Activated CD4-positive, alpha-beta T cell treated with anti-CD3 and anti-CD28 coated beads, Interleukin-2, amount 10 ng/mL, durations not matched to agents 7 days and 5 days (primary cell): ENCODE measurements around the gene SHC3. TPM values are rescaled to one million over a fixed set of nuclear protein-coding genes. Genes with fewer than 3 reads are reported as not detected.

Source experiments
- CTCF ChIA-PET: fragments of 350-600 bp; sonication (Branson Sonifier 250); formaldehyde crosslinking; loops from one replicate; lab custom pipeline; 2021; ENCODE audit warnings: antibody characterized with exemption; lab: Charles Lee
- POLR2A ChIA-PET: fragments of 350-600 bp; sonication (Branson Sonifier 250); formaldehyde crosslinking; loops from one replicate; lab custom pipeline; 2021; ENCODE audit warnings: antibody characterized with exemption; lab: Charles Lee
- DNase-seq: peaks from one replicate; pipeline ENCODE4 v3.0.0-alpha.2; 2020
- H3K27ac Mint-ChIP-seq: one replicate; pipeline ENCODE4 v1.8.0; 2021; ENCODE audit warnings: mild to moderate bottlenecking, moderate library complexity, mixed read lengths
- H3K27me3 Mint-ChIP-seq: one replicate; pipeline ENCODE4 v1.8.0; 2021; ENCODE audit warnings: mixed read lengths
- H3K36me3 Mint-ChIP-seq: one replicate; pipeline ENCODE4 v1.8.0; 2021; ENCODE audit warnings: low read depth, mixed read lengths
- H3K4me1 Mint-ChIP-seq: one replicate; pipeline ENCODE4 v1.8.0; 2021; ENCODE audit warnings: mixed read lengths
- H3K4me3 Mint-ChIP-seq: one replicate; pipeline ENCODE4 v1.8.0; 2021; ENCODE audit warnings: mild to moderate bottlenecking, moderate library complexity, mixed read lengths
- H3K9me3 Mint-ChIP-seq: one replicate; pipeline ENCODE4 v1.8.0; 2021; ENCODE audit warnings: mixed read lengths
- total RNA-seq, 2 experiments: library from RNA; stranded (reverse); gene quantifications; one replicate each; pipeline ENCODE4 v1.2.3, GENCODE V29; 2021

SHC3 gene
- total RNA-seq, 2 experiments from 2014 or later = not detected

GRCh38 chr9:88978034-88978433 is 200.6 kb downstream of the SHC3 start:
- H3K4me3 Mint-ChIP-seq = no peak overlapping the region
- peaks cover 11% of the 10 kb centered on the region for H3K27me3 Mint-ChIP-seq
- H3K9me3 Mint-ChIP-seq = no peaks in the 10 kb centered on the region
- POLR2A ChIA-PET = no interaction called here
- no peak overlapping the region for H3K27ac Mint-ChIP-seq
- CTCF ChIA-PET = interaction anchor here (0.6 kb wide), 1 partner anchor 1346 kb away, joined by 3 read pairs; no protein-coding TSS in a partner anchor
- DNase-seq = no peak
- no peaks in the 10 kb centered on the region for H3K36me3 Mint-ChIP-seq
- no peaks in the 10 kb centered on the region for H3K4me1 Mint-ChIP-seq

- CTCF ChIA-PET = no interaction called here
- DNase-seq = no peak
- H3K27ac Mint-ChIP-seq = no peak overlapping the region
- H3K9me3 Mint-ChIP-seq = no peaks in the 10 kb centered on the region
- no peak overlapping the region for H3K4me3 Mint-ChIP-seq
- H3K27me3 Mint-ChIP-seq = peaks cover 11% of the 10 kb centered on the region
- H3K36me3 Mint-ChIP-seq = no peaks in the 10 kb centered on the region
- H3K4me1 Mint-ChIP-seq = no peaks in the 10 kb centered on the region
- POLR2A ChIA-PET = no interaction called here
These were observed 201.7 kb downstream of the SHC3 start for GRCh38 chr9:88976890-88977257.

- POLR2A ChIA-PET = no interaction called here
- Mint-ChIP-seq H3K27ac (no peak overlapping the region), H3K4me3 (no peak overlapping the region), H3K4me1 (no peaks in the 10 kb centered on the region), H3K36me3 (no peaks in the 10 kb centered on the region), H3K9me3 (no peaks in the 10 kb centered on the region), H3K27me3 (peaks cover 11% of the 10 kb centered on the region)
- DNase-seq = no peak
- CTCF ChIA-PET = no interaction called here
These were observed 202.4 kb downstream of the SHC3 start for GRCh38 chr9:88975966-88976889.

- Mint-ChIP-seq H3K36me3 (no peaks in the 10 kb centered on the region), H3K27me3 (peaks cover 11% of the 10 kb centered on the region), H3K27ac (no peak overlapping the region), H3K4me3 (no peak overlapping the region), H3K4me1 (no peaks in the 10 kb centered on the region), H3K9me3 (no peaks in the 10 kb centered on the region)
- ChIA-PET POLR2A (no interaction called here), CTCF (no interaction called here)
- DNase-seq = no peak
These were observed 204.0 kb downstream of the SHC3 start for GRCh38 chr9:88974641-88975040.

GRCh38 chr9:88973281-88974045 is 205.2 kb downstream of the SHC3 start:
- H3K36me3 Mint-ChIP-seq = no peaks in the 10 kb centered on the region
- no peak overlapping the region for H3K27ac Mint-ChIP-seq
- no peak overlapping the region for H3K4me3 Mint-ChIP-seq
- ChIA-PET POLR2A (interaction anchor here (0.5 kb wide), 1 partner anchor 10 kb away, joined by 3 read pairs; no protein-coding TSS in a partner anchor), CTCF (no interaction called here)
- DNase-seq = no peak
- no peaks in the 10 kb centered on the region for H3K4me1 Mint-ChIP-seq
- peaks cover 9% of the 10 kb centered on the region for H3K27me3 Mint-ChIP-seq
- H3K9me3 Mint-ChIP-seq = no peaks in the 10 kb centered on the region

- ChIA-PET POLR2A (no interaction called here), CTCF (no interaction called here)
- H3K4me3 Mint-ChIP-seq = no peak overlapping the region
- peaks cover 5% of the 10 kb centered on the region for H3K27me3 Mint-ChIP-seq
- H3K9me3 Mint-ChIP-seq = no peaks in the 10 kb centered on the region
- no peaks in the 10 kb centered on the region for H3K4me1 Mint-ChIP-seq
- H3K27ac Mint-ChIP-seq = no peak overlapping the region
- DNase-seq = no peak
- no peaks in the 10 kb centered on the region for H3K36me3 Mint-ChIP-seq
These were observed 206.2 kb downstream of the SHC3 start for GRCh38 chr9:88972401-88972800.

- ChIA-PET POLR2A (no interaction called here), CTCF (no interaction called here)
- Mint-ChIP-seq H3K36me3 (no peaks in the 10 kb centered on the region), H3K9me3 (no peaks in the 10 kb centered on the region), H3K4me3 (no peak overlapping the region), H3K27ac (no peak overlapping the region), H3K4me1 (no peaks in the 10 kb centered on the region), H3K27me3 (no peaks in the 10 kb centered on the region)
- no peak for DNase-seq
These were observed 207.3 kb downstream of the SHC3 start for GRCh38 chr9:88971131-88971960.

- H3K4me3 Mint-ChIP-seq = no peak overlapping the region
- CTCF ChIA-PET = interaction anchor here (1.0 kb wide), 1 partner anchor 23 kb away, joined by 3 read pairs; no protein-coding TSS in a partner anchor
- peaks cover 3% of the 10 kb centered on the region for H3K27me3 Mint-ChIP-seq
- no peak overlapping the region for H3K27ac Mint-ChIP-seq
- no peaks in the 10 kb centered on the region for H3K4me1 Mint-ChIP-seq
- DNase-seq = no peak
- POLR2A ChIA-PET = no interaction called here
- H3K9me3 Mint-ChIP-seq = no peaks in the 10 kb centered on the region
- no peaks in the 10 kb centered on the region for H3K36me3 Mint-ChIP-seq
These were observed 208.8 kb downstream of the SHC3 start for GRCh38 chr9:88969646-88970373.

GRCh38 chr9:88968799-88969198 is 209.8 kb downstream of the SHC3 start:
- CTCF ChIA-PET = no interaction called here

GRCh38 chr9:88966894-88967676 is 211.5 kb downstream of the SHC3 start:
- H3K9me3 Mint-ChIP-seq = no peaks in the 10 kb centered on the region
- no peaks in the 10 kb centered on the region for H3K4me1 Mint-ChIP-seq
- POLR2A ChIA-PET = no interaction called here
- DNase-seq = no peak
- CTCF ChIA-PET = interaction anchor here (1.1 kb wide), 1 partner anchor 14 kb away, joined by 4 read pairs; no protein-coding TSS in a partner anchor
- H3K27me3 Mint-ChIP-seq = peaks cover 14% of the 10 kb centered on the region
- no peak overlapping the region for H3K27ac Mint-ChIP-seq
- no peaks in the 10 kb centered on the region for H3K36me3 Mint-ChIP-seq
- H3K4me3 Mint-ChIP-seq = no peak overlapping the region

More at GRCh38 chr9:88968799-88969198, 209.8 kb downstream of the SHC3 start:
- Mint-ChIP-seq H3K36me3 (no peaks in the 10 kb centered on the region), H3K27me3 (peaks cover 7% of the 10 kb centered on the region), H3K9me3 (no peaks in the 10 kb centered on the region), H3K4me3 (no peak overlapping the region), H3K4me1 (no peaks in the 10 kb centered on the region), H3K27ac (no peak overlapping the region)
- no peak for DNase-seq
- POLR2A ChIA-PET = no interaction called here

- H3K4me1 Mint-ChIP-seq = no peaks in the 10 kb centered on the region
- no peak overlapping the region for H3K27ac Mint-ChIP-seq
- no peak overlapping the region for H3K4me3 Mint-ChIP-seq
- H3K27me3 Mint-ChIP-seq = peaks cover 24% of the 10 kb centered on the region
- DNase-seq = no peak
- no peaks in the 10 kb centered on the region for H3K9me3 Mint-ChIP-seq
- no peaks in the 10 kb centered on the region for H3K36me3 Mint-ChIP-seq
- ChIA-PET CTCF (interaction anchor here (0.7 kb wide), 1 partner anchor 27 kb away, joined by 3 read pairs; no protein-coding TSS in a partner anchor), POLR2A (no interaction called here)
These were observed 213.1 kb downstream of the SHC3 start for GRCh38 chr9:88965473-88965872.
